K562 (cell line): ENCODE measurements around the gene ACTL9. TPM values are rescaled to one million over a fixed set of nuclear protein-coding genes. Genes with fewer than 3 reads are reported as not detected.

Source experiments
- ATAC-seq: fragments of 200-7000 bp; cut with Tn5 transposase; 3 replicates; pipeline ENCODE4 v1.9.1; 2020; ENCODE audit warnings: moderate library complexity
- BruUV-seq: library from RNA; stranded (reverse); fragments of 400-500 nt; replicated peaks from 2 replicates; lab custom pipeline; 2021; lab: Mats Ljungman, UMichigan
- CTCF ChIA-PET: fragments of 300-600 bp; formaldehyde crosslinking; extraction: SDS; loops from one replicate; lab custom pipeline; 2021; ENCODE audit warnings: low intra/inter-chr PET ratio; lab: Yijun Ruan, JAX
- POLR2A ChIA-PET: fragments of 300-600, 350-650 bp; sonication (Branson Sonifier 250); formaldehyde crosslinking; extraction: SDS; loops from one replicate; lab custom pipeline; 2021; ENCODE audit warnings: antibody characterized with exemption, inconsistent platforms; lab: Yijun Ruan, JAX
- DNase-seq, 4 experiments: peaks; one replicate each; pipeline versions ENCODE4 v3.0.0 to v3.0.0-alpha.2; 2011 to 2018; ENCODE audit warnings: low spot score in 3 of 4, mixed read lengths in 3 of 4; ENCODE audit errors: extremely low read depth in 1 of 4
- FAIRE-seq: peaks from 2 replicates; lab custom pipeline; 2011; peaks lifted over from hg19 to GRCh38; lab: Jason Lieb, UNC
- H2AFZ ChIP-seq: 2 replicates; pipeline ENCODE4 v1.6.0; 2011; ENCODE audit warnings: low read depth, low read length, control low read depth, inconsistent platforms
- H3K27ac ChIP-seq: fragments of 200-600 bp; 3 replicates; pipeline ENCODE4 v1.8.0; 2011; ENCODE audit warnings: low read depth, mild to moderate bottlenecking, control low read depth, inconsistent platforms, low read length, moderate library complexity, mixed read lengths; ENCODE audit errors: extremely low read depth
- H3K27me3 ChIP-seq, 2 experiments: fragments of 300-600 bp in 1 of 2; 2 replicates in 1 of 2; 3 replicates in 1 of 2; pipeline versions ENCODE4 v1.6.0 to v1.8.0; 2011; ENCODE audit warnings: inconsistent platforms in 2 of 2, low read length in 2 of 2, mild to moderate bottlenecking in 1 of 2, mixed read lengths in 1 of 2, moderate library complexity in 1 of 2; ENCODE audit not compliant: control insufficient read depth in 2 of 2, insufficient read depth in 2 of 2
- H3K36me3 ChIP-seq: fragments of 300-600 bp; 3 replicates; pipeline ENCODE4 v1.8.0; 2011; ENCODE audit warnings: mild to moderate bottlenecking, low read length, inconsistent platforms; ENCODE audit not compliant: control insufficient read depth, insufficient read depth
- H3K4me1 ChIP-seq, 2 experiments: fragments of 200-600 bp in 1 of 2; replicated peaks in 1 of 2; 2 replicates in 1 of 2; 3 replicates in 1 of 2; pipeline versions ENCODE4 v1.5.1 to v1.8.0; 2011; ENCODE audit warnings: inconsistent platforms in 2 of 2, low read length in 2 of 2, mild to moderate bottlenecking in 1 of 2, mixed read lengths in 1 of 2, moderate library complexity in 1 of 2; ENCODE audit not compliant: control insufficient read depth in 2 of 2, insufficient read depth in 2 of 2
- H3K4me2 ChIP-seq: 2 replicates; pipeline ENCODE4 v1.6.1; 2011; ENCODE audit warnings: low read length, control low read depth, inconsistent platforms, mixed read lengths; ENCODE audit not compliant: insufficient read depth
- H3K4me3 ChIP-seq: fragments of 200-600 bp; sonication (generic), shearing (Covaris generic); 2 replicates; pipeline ENCODE4 v1.5.1; 2016; ENCODE audit warnings: control low read depth, inconsistent platforms
- H3K79me2 ChIP-seq: fragments of 200-600 bp; 3 replicates; pipeline ENCODE4 v1.8.0; 2011; ENCODE audit warnings: low read length, inconsistent platforms; ENCODE audit not compliant: control insufficient read depth, insufficient read depth
- H3K9ac ChIP-seq, 2 experiments: 2 replicates each; pipeline versions ENCODE4 v1.6.0 to v1.6.1; 2011; ENCODE audit warnings: low read depth in 2 of 2, low read length in 2 of 2, control low read depth in 1 of 2, inconsistent platforms in 1 of 2, mild to moderate bottlenecking in 1 of 2, mixed read lengths in 1 of 2; ENCODE audit not compliant: insufficient read depth in 1 of 2
- H3K9me1 ChIP-seq: one replicate; pipeline ENCODE4 v1.6.0; 2011; ENCODE audit warnings: inconsistent platforms, mild to moderate bottlenecking, low read length, moderate library complexity; ENCODE audit not compliant: control insufficient read depth, insufficient read depth
- H3K9me3 ChIP-seq: replicated peaks from 2 replicates; pipeline ENCODE4 v1.5.1; 2011; ENCODE audit warnings: low read depth, low read length, inconsistent platforms; ENCODE audit not compliant: control insufficient read depth, insufficient read depth
- H4K20me1 ChIP-seq: replicated peaks from 2 replicates; pipeline ENCODE4 v1.6.1; 2011; ENCODE audit warnings: low read length, inconsistent platforms, mixed read lengths; ENCODE audit not compliant: control insufficient read depth, insufficient read depth
- CSDE1 ChIP-seq, 2 experiments: fragments of 450-650 bp; IDR thresholded peaks; 2 replicates each; pipeline ENCODE4 v1.6.1; 2016; ENCODE audit warnings: mild to moderate bottlenecking in 1 of 2
- EP300 ChIP-seq: IDR thresholded peaks from 2 replicates; pipeline ENCODE4 v1.6.1; 2012; ENCODE audit warnings: low read length, improper control_type of control experiment
- FOXJ2 ChIP-seq: fragments of 200-800 bp; sonication (Bioruptor generic); IDR thresholded peaks from 2 replicates; pipeline ENCODE4 v1.6.1; 2016; ENCODE audit warnings: missing genetic modification characterization, missing compliant biosample characterization
- GATAD2B ChIP-seq: fragments of 450-650 bp; IDR thresholded peaks from 2 replicates; pipeline ENCODE4 v1.6.1; 2017; ENCODE audit warnings: mild to moderate bottlenecking, borderline replicate concordance
- JUN ChIP-seq, 2 experiments: sonication (generic) in 1 of 2; formaldehyde crosslinking in 1 of 2; IDR thresholded peaks; 2 replicates each; pipeline versions ENCODE4 v1.6.1 to v1.8.0; 2012 to 2022; ENCODE audit warnings: borderline replicate concordance in 2 of 2, mild to moderate bottlenecking in 2 of 2, improper control_type of control experiment in 1 of 2, low read depth in 1 of 2, low read length in 1 of 2, missing genetic modification reagents in 1 of 2
- JUNB ChIP-seq: fragments of 450-650 bp; formaldehyde crosslinking; conservative IDR thresholded peaks from 2 replicates; pipeline ENCODE4 v1.4.0; 2020; ENCODE audit warnings: mild to moderate bottlenecking
- MTA2 ChIP-seq: fragments of 450-650 bp; IDR thresholded peaks from 2 replicates; pipeline ENCODE4 v1.6.1; 2016; ENCODE audit warnings: low read depth
- NBN ChIP-seq: fragments of 450-650 bp; IDR thresholded peaks from 2 replicates; pipeline ENCODE4 v1.6.1; 2016; ENCODE audit warnings: low read depth, mild to moderate bottlenecking
- NCOA2 ChIP-seq, 2 experiments: fragments of 450-650 bp; IDR thresholded peaks; 2 replicates each; pipeline ENCODE4 v1.6.1; 2018; ENCODE audit warnings: mild to moderate bottlenecking in 2 of 2, moderate library complexity in 1 of 2; ENCODE audit not compliant: partially characterized antibody in 2 of 2
- PPARD ChIP-seq: fragments of 250-450 bp; sonication (Bioruptor Pico); IDR thresholded peaks from 2 replicates; pipeline ENCODE4 v1.8.0; 2022; ENCODE audit warnings: inconsistent platforms, mild to moderate bottlenecking, moderate library complexity
- SAFB2 ChIP-seq: fragments of 200-400 bp; formaldehyde crosslinking; IDR thresholded peaks from 2 replicates; pipeline ENCODE4 v1.6.1; 2018; ENCODE audit warnings: borderline replicate concordance, low read length, low read depth, moderate library complexity; ENCODE audit not compliant: severe bottlenecking
- SMARCE1 ChIP-seq: fragments of 450-650 bp; IDR thresholded peaks from 2 replicates; pipeline ENCODE4 v1.7.1; 2016; ENCODE audit warnings: mild to moderate bottlenecking
- TEAD2 ChIP-seq: fragments of 450-650 bp; IDR thresholded peaks from 2 replicates; pipeline ENCODE4 v1.6.1; 2016; ENCODE audit warnings: missing genetic modification characterization, control low read depth, missing compliant biosample characterization
- ZFP36 ChIP-seq: fragments of 150-350 bp; IDR thresholded peaks from 2 replicates; pipeline ENCODE4 v1.6.1; 2018; ENCODE audit warnings: low read length, low read depth; ENCODE audit not compliant: partially characterized antibody
- ZNF3 ChIP-seq: fragments of 250-450 bp; sonication (Bioruptor Pico); IDR thresholded peaks from 2 replicates; pipeline ENCODE4 v1.5.0; 2021; ENCODE audit warnings: mild to moderate bottlenecking, moderate library complexity
- ZNF431 ChIP-seq: sonication (generic); formaldehyde crosslinking; IDR thresholded peaks from 2 replicates; pipeline ENCODE4 v1.8.0; 2022; ENCODE audit warnings: mild to moderate bottlenecking, missing genetic modification reagents
- ZNF699 ChIP-seq: fragments of 250-450 bp; sonication (Bioruptor Pico); IDR thresholded peaks from 2 replicates; pipeline ENCODE4 v1.8.0; 2021; ENCODE audit warnings: mild to moderate bottlenecking, moderate library complexity; ENCODE audit not compliant: insufficient replicate concordance
- WGBS: fragments of 100-300 bp; shearing (Covaris generic); methylation state at CpG from one replicate; pipeline ENCODE4 v1.1.6; 2016; ENCODE audit warnings: low coverage, mixed read lengths; ENCODE audit not compliant: insufficient coverage; ENCODE audit errors: missing lambda C conversion rate; 5-methylcytosine and 5-hydroxymethylcytosine counted together
- in situ Hi-C: fragments of 300-500 bp; cut with MboI; formaldehyde crosslinking; loops from 4 replicates; pipeline ENCODE4 v1.15.0; 2018; ENCODE audit warnings: inconsistent platforms, mixed read lengths
- intact Hi-C: fragments of 100-400 bp; cut with micrococcal nuclease; formaldehyde crosslinking; loops from 2 replicates; pipeline ENCODE4 v1.14.2; 2022
- polyA plus RNA-seq, 8 experiments: library from polyadenylated mRNA; depleted of rRNA in 4 of 8; stranded (reverse) in 5 of 8; unstranded in 3 of 8; fragments of >200 nt; fragmentation: Nextera tagmentation in 2 of 8; fragmentation: Illumina TruSeq in 1 of 8; extraction: Ambion mirVana in 2 of 8; extraction: Trizol in 1 of 8; gene quantifications; 2 replicates each; pipeline versions ENCODE4 v1.2.1 to v1.2.3, GENCODE V29; 2011 to 2014; ENCODE audit warnings: inconsistent platforms in 1 of 8, missing spikeins in 1 of 8
- total RNA-seq, 7 experiments: library from RNA; depleted of rRNA in 6 of 7; stranded (reverse); fragments of >200 nt in 6 of 7; fragmentation: Illumina TruSeq in 2 of 7; extraction: Trizol in 2 of 7; gene quantifications; 2 replicates each; pipeline versions ENCODE4 v1.2.1 to v1.2.3, GENCODE V29; 2011 to 2021; ENCODE audit warnings: low replicate concordance in 1 of 7
- TF ChIP-seq, protein P1 (sequence below): fragments of 250-450 bp; sonication (Bioruptor Pico); IDR thresholded peaks from 2 replicates; pipeline ENCODE4 v1.5.0; 2020; ENCODE audit warnings: mild to moderate bottlenecking, borderline replicate concordance
- TF ChIP-seq, protein P2 (sequence below), 2 experiments: fragments of 200-800 bp in 1 of 2; sonication (Bioruptor generic) in 1 of 2; sonication (generic) in 1 of 2; formaldehyde crosslinking in 1 of 2; IDR thresholded peaks in 1 of 2; conservative IDR thresholded peaks in 1 of 2; 2 replicates each; pipeline versions ENCODE4 v1.5.0 to v1.6.1; 2016 to 2020; ENCODE audit warnings: missing compliant biosample characterization in 1 of 2, missing genetic modification characterization in 1 of 2, missing genetic modification reagents in 1 of 2
- TF ChIP-seq, protein P3 (sequence below): fragments of 450-650 bp; IDR thresholded peaks from 2 replicates; pipeline ENCODE4 v1.6.1; 2016; ENCODE audit warnings: antibody characterized with exemption

Gene ACTL9
- total and polyA plus RNA-seq, 9 of the 15 experiments (the other 6 are each of a cell fraction or from before 2014, with no cell fraction given), result not detected

DNA sequence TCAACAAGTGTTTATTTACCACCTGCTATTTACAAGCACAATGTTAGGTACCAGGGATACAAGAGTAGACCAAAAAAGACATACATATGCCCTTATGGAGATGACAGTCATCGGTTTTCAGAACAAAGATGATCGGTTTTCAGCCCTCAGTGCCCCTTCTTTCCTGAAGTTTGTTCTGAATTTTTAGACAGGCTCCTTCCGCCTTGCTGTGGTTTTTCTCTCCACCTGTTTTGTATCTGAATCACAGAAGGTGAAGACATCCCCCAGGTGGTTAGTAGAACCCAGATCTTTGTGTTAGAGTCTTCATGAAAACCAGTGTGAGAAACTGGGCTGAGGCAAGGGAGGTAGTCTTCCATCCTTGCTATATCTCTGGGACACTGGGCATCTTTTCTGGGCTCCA is 23.5 kb downstream of the ACTL9 start:
- no peaks in the 10 kb centered on the region for H3K36me3 ChIP-seq
- no peak overlapping the region for H3K4me2 ChIP-seq
- no peaks in the 10 kb centered on the region for H3K9me1 ChIP-seq
- ChIA-PET CTCF (no interaction called here), POLR2A (no interaction called here)
- H3K9ac ChIP-seq, result no peak overlapping the region
- TF ChIP-seq CSDE1 (IDR thresholded peaks at IDR 0.05) (no peak), EP300 (no peak), ZFP36 (no peak), FOXJ2 (no peak), ZNF431 (CRISPR knock-in tag) (no peak), SAFB2 (no peak), NCOA2 (IDR thresholded peaks at IDR 0.05; ENCODE audit: partially characterized antibody in 2 of 2) (no peak), JUNB (CRISPR knock-in tag) (no peak), ZNF699 (CRISPR knock-in tag) (no peak), TEAD2 (tag) (no peak), ZNF3 (CRISPR knock-in tag) (no peak), GATAD2B (no peak), SMARCE1 (no peak), MTA2 (no peak), PPARD (CRISPR knock-in tag) (no peak), NBN (no peak), JUN (IDR thresholded peaks at IDR 0.05; ENCODE audit: borderline replicate concordance, low read depth, low read length) (no peak), JUN (CRISPR knock-in tag; IDR thresholded peaks at IDR 0.05; ENCODE audit: borderline replicate concordance) (no peak)
- TF ChIP-seq, protein P1, sequence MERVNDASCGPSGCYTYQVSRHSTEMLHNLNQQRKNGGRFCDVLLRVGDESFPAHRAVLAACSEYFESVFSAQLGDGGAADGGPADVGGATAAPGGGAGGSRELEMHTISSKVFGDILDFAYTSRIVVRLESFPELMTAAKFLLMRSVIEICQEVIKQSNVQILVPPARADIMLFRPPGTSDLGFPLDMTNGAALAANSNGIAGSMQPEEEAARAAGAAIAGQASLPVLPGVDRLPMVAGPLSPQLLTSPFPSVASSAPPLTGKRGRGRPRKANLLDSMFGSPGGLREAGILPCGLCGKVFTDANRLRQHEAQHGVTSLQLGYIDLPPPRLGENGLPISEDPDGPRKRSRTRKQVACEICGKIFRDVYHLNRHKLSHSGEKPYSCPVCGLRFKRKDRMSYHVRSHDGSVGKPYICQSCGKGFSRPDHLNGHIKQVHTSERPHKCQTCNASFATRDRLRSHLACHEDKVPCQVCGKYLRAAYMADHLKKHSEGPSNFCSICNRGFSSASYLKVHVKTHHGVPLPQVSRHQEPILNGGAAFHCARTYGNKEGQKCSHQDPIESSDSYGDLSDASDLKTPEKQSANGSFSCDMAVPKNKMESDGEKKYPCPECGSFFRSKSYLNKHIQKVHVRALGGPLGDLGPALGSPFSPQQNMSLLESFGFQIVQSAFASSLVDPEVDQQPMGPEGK, result no peak
- TF ChIP-seq, protein P2, sequence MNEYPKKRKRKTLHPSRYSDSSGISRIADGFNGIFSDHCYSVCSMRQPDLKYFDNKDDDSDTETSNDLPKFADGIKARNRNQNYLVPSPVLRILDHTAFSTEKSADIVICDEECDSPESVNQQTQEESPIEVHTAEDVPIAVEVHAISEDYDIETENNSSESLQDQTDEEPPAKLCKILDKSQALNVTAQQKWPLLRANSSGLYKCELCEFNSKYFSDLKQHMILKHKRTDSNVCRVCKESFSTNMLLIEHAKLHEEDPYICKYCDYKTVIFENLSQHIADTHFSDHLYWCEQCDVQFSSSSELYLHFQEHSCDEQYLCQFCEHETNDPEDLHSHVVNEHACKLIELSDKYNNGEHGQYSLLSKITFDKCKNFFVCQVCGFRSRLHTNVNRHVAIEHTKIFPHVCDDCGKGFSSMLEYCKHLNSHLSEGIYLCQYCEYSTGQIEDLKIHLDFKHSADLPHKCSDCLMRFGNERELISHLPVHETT (CRISPR knock-in tag; conservative IDR thresholded peaks at IDR 0.05 in 1 of 2, IDR thresholded peaks at IDR 0.05 in 1 of 2), result no peak
- TF ChIP-seq, protein P3, sequence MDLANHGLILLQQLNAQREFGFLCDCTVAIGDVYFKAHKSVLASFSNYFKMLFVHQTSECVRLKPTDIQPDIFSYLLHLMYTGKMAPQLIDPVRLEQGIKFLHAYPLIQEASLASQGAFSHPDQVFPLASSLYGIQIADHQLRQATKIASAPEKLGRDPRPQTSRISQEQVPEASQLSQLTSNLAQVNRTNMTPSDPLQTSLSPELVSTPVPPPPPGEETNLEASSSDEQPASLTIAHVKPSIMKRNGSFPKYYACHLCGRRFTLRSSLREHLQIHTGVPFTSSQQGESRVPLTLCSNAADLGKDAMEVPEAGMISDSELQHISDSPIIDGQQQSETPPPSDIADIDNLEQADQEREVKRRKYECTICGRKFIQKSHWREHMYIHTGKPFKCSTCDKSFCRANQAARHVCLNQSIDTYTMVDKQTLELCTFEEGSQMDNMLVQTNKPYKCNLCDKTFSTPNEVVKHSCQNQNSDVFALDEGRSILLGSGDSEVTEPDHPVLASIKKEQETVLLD, result no peak
- no peak overlapping the region for H3K27ac ChIP-seq
- intact Hi-C loops, result no loop called here
- BruUV-seq, result no TSS peak
- H2AFZ ChIP-seq, result no peak overlapping the region
- in situ Hi-C loops, result no loop called here
- H3K9me3 ChIP-seq, result no peaks in the 10 kb centered on the region
- no peaks in the 10 kb centered on the region for H4K20me1 ChIP-seq
- H3K4me1 ChIP-seq, result peaks cover 0 to 9% of the 10 kb centered on the region in 2 experiments; a peak in 2 of 5 replicates
- H3K79me2 ChIP-seq, result no peaks in the 10 kb centered on the region
- DNase-seq (no peak), FAIRE-seq (no peak), ATAC-seq (no peak)
- peaks cover 0 to 5% of the 10 kb centered on the region in 2 experiments; a peak in 1 of 5 replicates for H3K27me3 ChIP-seq
- WGBS, result 0% methylated on average over 3 of the region's 3 CpGs
- no peak overlapping the region for H3K4me3 ChIP-seq
